NOMO-1 treated with DMSO at 0.1 percent for 48 hours (cell line): ENCODE measurements around the gene KLHL41.
"Not testable (repeated sequence)": the region's sequence is repeated elsewhere in the genome, so short reads cannot be mapped to it uniquely, and the experiment has no call there.

Experiments used
- DNase-seq: peaks from one replicate; lab custom pipeline; 2025; ENCODE audit not compliant: unreplicated experiment; lab: John Stamatoyannopoulos, UW

Gene KLHL41

DNA sequence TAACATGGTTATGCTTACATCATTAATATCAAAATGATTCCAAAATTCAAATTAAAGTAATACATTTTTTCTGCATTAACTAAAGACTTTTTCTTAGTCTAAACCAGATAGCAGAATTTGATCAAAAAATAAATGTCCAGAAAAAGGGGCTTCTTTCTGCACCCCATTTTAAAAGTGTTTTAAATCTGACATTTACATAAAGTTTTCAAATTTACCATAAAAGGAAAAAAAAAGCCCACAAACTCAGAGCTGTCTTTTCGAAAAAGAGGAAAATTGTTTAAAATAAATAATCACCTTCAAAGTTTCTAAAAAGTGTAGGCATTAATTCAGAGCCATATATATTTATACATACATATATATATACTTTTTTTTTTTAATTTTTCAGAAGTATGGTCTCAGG, 62.7 kb downstream of the KLHL41 start:
- no peak for DNase-seq

GRCh38 chr2:169572821-169573159, 63.3 kb downstream of the KLHL41 start:
- no peak for DNase-seq

- peak; percentile 94 for DNase-seq
Measured at GRCh38 chr2:169573160-169573973, 63.9 kb downstream of the KLHL41 start, which contains the start of gene FASTKD1. Gene FASTKD1 (minus strand): TSS chr2:169573865. CDS start chr2:169572029, 1,836 bp downstream.

GRCh38 chr2:169573974-169574299, 64.4 kb downstream of the KLHL41 start:
- no peak for DNase-seq

- DNase-seq, result not testable (repeated sequence)
Measured at GRCh38 chr2:169574539-169574938, 65.0 kb downstream of the KLHL41 start.

DNA sequence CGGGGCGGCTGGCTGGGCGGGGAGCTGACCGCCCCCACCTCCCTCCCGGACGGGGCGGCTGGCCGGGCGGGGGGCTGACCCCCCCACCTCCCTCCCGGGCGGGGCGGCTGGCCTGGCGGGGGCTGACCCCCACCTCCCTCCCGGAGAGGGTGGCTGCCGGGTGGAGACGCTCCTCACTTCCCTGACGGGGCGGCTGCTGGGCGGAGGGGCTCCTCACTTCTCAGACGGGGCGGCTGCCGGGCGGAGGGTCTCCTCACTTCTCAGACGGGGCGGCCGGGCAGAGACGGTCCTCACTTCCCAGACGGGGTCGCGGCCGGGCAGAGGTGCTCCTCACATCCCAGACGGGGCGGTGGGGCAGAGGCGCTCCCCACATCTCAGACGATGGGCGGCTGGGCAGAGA, 65.8 kb downstream of the KLHL41 start:
- not testable (repeated sequence) for DNase-seq
